ENCODE data around the gene IGIP.

IGIP gene

GRCh38 chr5:140166911-140167310 lies 41.2 kb downstream of the IGIP start:
- DNase-seq, result no peak

GRCh38 chr5:140168371-140168770 lies 42.6 kb downstream of the IGIP start:
- no peak for DNase-seq

- no peak for DNase-seq
These were observed 43.7 kb downstream of the IGIP start for GRCh38 chr5:140169410-140169809.

- no peak for DNase-seq
These were observed 46.7 kb downstream of the IGIP start for GRCh38 chr5:140172483-140172882.

GRCh38 chr5:140174014-140174413 lies 48.3 kb downstream of the IGIP start:
- DNase-seq, result no peak

- DNase-seq, result peak; percentile 84
These were observed 49.0 kb downstream of the IGIP start, which contains the start of gene CYSTM1 for GRCh38 chr5:140174465-140175366. Gene CYSTM1 (plus strand): TSS chr5:140175188. CDS start chr5:140194466, 19,278 bp downstream.

GRCh38 chr5:140175367-140176030 lies 49.8 kb downstream of the IGIP start:
- DNase-seq, result peak; percentile 39

GRCh38 chr5:140176031-140176387 lies 50.3 kb downstream of the IGIP start:
- DNase-seq, result no peak

GRCh38 chr5:140178086-140178410 lies 52.3 kb downstream of the IGIP start:
- DNase-seq, result no peak

GRCh38 chr5:140178482-140179116 lies 52.9 kb downstream of the IGIP start:
- DNase-seq, result no peak
